OCI-LY7 (cell line): ENCODE data around the gene CD248. TPM values are rescaled to one million over a fixed set of nuclear protein-coding genes. Genes with fewer than 3 reads are reported as not detected.

Experiments used
- BruUV-seq: library from RNA; stranded (reverse); fragments of 400-500 nt; replicated peaks from 2 replicates; lab custom pipeline; 2021; lab: Mats Ljungman, UMichigan
- CTCF ChIA-PET: fragments of 300-600 bp; sonication (Branson Sonifier 250); formaldehyde crosslinking; loops from one replicate; lab custom pipeline; 2022; ENCODE audit warnings: antibody characterized with exemption; ENCODE audit not compliant: unreplicated experiment; lab: Charles Lee
- POLR2A ChIA-PET: fragments of 300-600 bp; sonication (Branson Sonifier 250); formaldehyde crosslinking; loops from one replicate; lab custom pipeline; 2022; ENCODE audit warnings: antibody characterized with exemption; lab: Charles Lee
- DNase-seq: peaks from one replicate; pipeline ENCODE4 v3.0.0-alpha.2; 2015; ENCODE audit warnings: low spot score
- H2AFZ ChIP-seq: fragments of 200-600 bp; sonication (generic), shearing (Covaris generic); 2 replicates; pipeline ENCODE4 v1.6.1; 2014; ENCODE audit warnings: mild to moderate bottlenecking, antibody characterized with exemption, low read length, moderate library complexity
- H3K27ac ChIP-seq: fragments of 200-600 bp; sonication (generic); 2 replicates; pipeline ENCODE4 v1.5.1; 2014; ENCODE audit warnings: mixed run types, low read depth, mild to moderate bottlenecking, moderate library complexity, low read length, inconsistent platforms; ENCODE audit not compliant: poor library complexity, severe bottlenecking
- H3K36me3 ChIP-seq: fragments of 200-600 bp; sonication (generic); 2 replicates; pipeline ENCODE4 v1.6.1; 2014; ENCODE audit warnings: mild to moderate bottlenecking, antibody characterized with exemption, low read length, moderate library complexity, mixed read lengths; ENCODE audit not compliant: insufficient read depth
- H3K4me1 ChIP-seq: fragments of 200-600 bp; sonication (generic); 2 replicates; pipeline ENCODE4 v1.5.1; 2014; ENCODE audit warnings: mild to moderate bottlenecking, low read length; ENCODE audit not compliant: insufficient read depth, poor library complexity, severe bottlenecking
- H3K4me2 ChIP-seq: fragments of 200-600 bp; sonication (generic); 2 replicates; pipeline ENCODE4 v1.6.1; 2014; ENCODE audit warnings: mild to moderate bottlenecking, low read length
- H3K4me3 ChIP-seq: fragments of 200-600 bp; sonication (generic); 2 replicates; pipeline ENCODE4 v1.5.1; 2014; ENCODE audit warnings: mild to moderate bottlenecking, low read depth, low read length; ENCODE audit not compliant: poor library complexity, severe bottlenecking
- H3K79me2 ChIP-seq: fragments of 200-600 bp; sonication (generic); 2 replicates; pipeline ENCODE4 v1.6.1; 2016; ENCODE audit warnings: low read depth, mild to moderate bottlenecking, low read length, moderate library complexity, mixed read lengths; ENCODE audit not compliant: insufficient read depth
- H3K9me2 ChIP-seq: fragments of 200-600 bp; sonication (generic); 2 replicates; pipeline ENCODE4 v1.6.1; 2016; ENCODE audit warnings: mild to moderate bottlenecking, low read length, mixed read lengths; ENCODE audit not compliant: insufficient read depth
- H3K9me3 ChIP-seq: fragments of 200-600 bp; sonication (generic); 2 replicates; pipeline ENCODE4 v1.6.1; 2014; ENCODE audit warnings: mild to moderate bottlenecking, mixed run types, low read length, mixed read lengths
- H4K20me1 ChIP-seq: fragments of 200-600 bp; sonication (generic); 2 replicates; pipeline ENCODE4 v1.6.1; 2014; ENCODE audit warnings: mild to moderate bottlenecking, antibody characterized with exemption, low read length, moderate library complexity, mixed read lengths; ENCODE audit not compliant: insufficient read depth
- EZH2phosphoT487 ChIP-seq: fragments of 200-600 bp; sonication (generic); IDR thresholded peaks from 2 replicates; pipeline ENCODE4 v1.6.1; 2018; ENCODE audit warnings: low read depth, borderline replicate concordance, mild to moderate bottlenecking, mixed run types, antibody characterized with exemption, low read length, moderate library complexity, mixed read lengths
- intact Hi-C: fragments of 100-400 bp; cut with micrococcal nuclease; formaldehyde crosslinking; loops from one replicate; pipeline ENCODE4 v1.10.0; 2022; ENCODE audit not compliant: unreplicated experiment
- total RNA-seq, 2 experiments: library from RNA; depleted of rRNA in 1 of 2; stranded (reverse); fragments of >200 nt in 1 of 2; shearing (Covaris generic) in 1 of 2; gene quantifications; 2 replicates each; pipeline ENCODE4 v1.2.3, GENCODE V29; 2014 to 2022
- TF ChIP-seq, protein P1 (sequence below): fragments of 200-600 bp; sonication (generic); conservative IDR thresholded peaks from 2 replicates; pipeline ENCODE4 v1.5.1; 2014; ENCODE audit warnings: mild to moderate bottlenecking, antibody characterized with exemption, low read length, moderate library complexity, mixed read lengths

Gene CD248
- total RNA-seq, 2 experiments from 2014 or later = 0.46 TPM; not detected in 1

DNA sequence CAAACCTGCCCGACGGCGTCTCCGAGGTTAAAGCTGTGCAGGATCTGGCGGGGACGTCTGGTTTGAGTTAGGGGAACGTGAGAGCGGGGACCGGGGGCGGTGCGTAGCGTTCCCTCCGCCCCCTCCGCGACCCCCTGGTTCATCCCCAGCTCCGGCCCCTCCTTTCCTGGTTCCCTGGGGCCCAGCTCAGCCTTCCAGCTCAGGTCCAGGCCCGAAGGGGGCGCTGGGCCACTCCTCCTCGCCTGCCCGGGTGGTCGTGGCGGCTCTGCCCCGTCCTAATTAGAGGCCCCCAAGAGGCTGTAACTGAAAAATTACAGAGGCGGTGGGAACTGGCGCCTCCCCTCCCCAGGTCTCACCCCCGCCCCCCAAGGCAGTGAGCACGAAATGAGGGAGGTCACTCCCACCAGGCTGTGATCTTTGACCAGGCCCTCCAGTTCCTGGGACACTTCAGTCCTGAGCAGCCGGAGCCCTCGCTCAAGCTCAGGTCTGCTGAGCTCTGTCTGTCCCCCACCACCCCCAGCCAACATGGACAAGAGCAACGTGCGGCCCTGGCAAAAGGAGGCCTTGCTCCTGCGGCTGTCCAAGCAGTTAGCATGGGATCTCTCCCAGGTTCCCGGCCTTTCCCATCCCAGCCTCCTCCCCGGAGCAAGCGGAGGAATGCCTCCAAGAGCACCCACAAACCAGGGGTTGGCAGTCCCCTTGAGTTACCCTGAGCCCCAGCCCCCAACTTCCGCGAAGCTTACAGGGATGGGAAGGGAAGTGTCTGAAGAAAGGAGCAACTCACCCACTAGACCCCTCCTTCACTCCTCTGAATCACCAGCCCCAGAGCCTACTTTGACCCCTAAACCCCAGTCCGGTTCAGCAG is 3.3 kb downstream of the CD248 start:
- H3K36me3 ChIP-seq = no peaks in the 10 kb centered on the region
- no peak for DNase-seq
- no peaks in the 10 kb centered on the region for H3K9me3 ChIP-seq
- peak overlapping the region; percentile 21 for H3K27ac ChIP-seq
- H4K20me1 ChIP-seq = no peaks in the 10 kb centered on the region
- CTCF ChIA-PET = interaction anchor here (1.0 to 2.5 kb wide), 3 partner anchors 15 to 73 kb away, joined by 3 to 7 read pairs (median 4); partner anchors contain the start of gene RIN1
- POLR2A ChIA-PET = interaction anchor here (0.6 to 3.6 kb wide), 11 partner anchors 9 to 78 kb away, joined by 3 to 13 read pairs (median 6); partner anchors contain the start of genes BRMS1 and YIF1A
- peak overlapping the region; percentile 18; the same call in 1 of the 2 replicates for H2AFZ ChIP-seq
- TF ChIP-seq, protein P1, sequence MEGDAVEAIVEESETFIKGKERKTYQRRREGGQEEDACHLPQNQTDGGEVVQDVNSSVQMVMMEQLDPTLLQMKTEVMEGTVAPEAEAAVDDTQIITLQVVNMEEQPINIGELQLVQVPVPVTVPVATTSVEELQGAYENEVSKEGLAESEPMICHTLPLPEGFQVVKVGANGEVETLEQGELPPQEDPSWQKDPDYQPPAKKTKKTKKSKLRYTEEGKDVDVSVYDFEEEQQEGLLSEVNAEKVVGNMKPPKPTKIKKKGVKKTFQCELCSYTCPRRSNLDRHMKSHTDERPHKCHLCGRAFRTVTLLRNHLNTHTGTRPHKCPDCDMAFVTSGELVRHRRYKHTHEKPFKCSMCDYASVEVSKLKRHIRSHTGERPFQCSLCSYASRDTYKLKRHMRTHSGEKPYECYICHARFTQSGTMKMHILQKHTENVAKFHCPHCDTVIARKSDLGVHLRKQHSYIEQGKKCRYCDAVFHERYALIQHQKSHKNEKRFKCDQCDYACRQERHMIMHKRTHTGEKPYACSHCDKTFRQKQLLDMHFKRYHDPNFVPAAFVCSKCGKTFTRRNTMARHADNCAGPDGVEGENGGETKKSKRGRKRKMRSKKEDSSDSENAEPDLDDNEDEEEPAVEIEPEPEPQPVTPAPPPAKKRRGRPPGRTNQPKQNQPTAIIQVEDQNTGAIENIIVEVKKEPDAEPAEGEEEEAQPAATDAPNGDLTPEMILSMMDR = peak; percentile 49
- TF ChIP-seq EZH2phosphoT487 = no peak
- intact Hi-C loops = loop anchor here (5.0 kb wide), 1 partner anchor 34 kb away; the partner anchor contains the start of genes B4GAT1 and BRMS1
- no TSS peak for BruUV-seq
- peak overlapping the region; percentile 70 for H3K4me3 ChIP-seq
- H3K9me2 ChIP-seq = no peaks in the 10 kb centered on the region
- peaks cover 33% of the 10 kb centered on the region for H3K4me1 ChIP-seq
- H3K4me2 ChIP-seq = peak overlapping the region; percentile 74
- H3K79me2 ChIP-seq = no peaks in the 10 kb centered on the region

GRCh38 chr11:66312549-66313320 is 4.1 kb downstream of the CD248 start:
- Histone ChIP-seq H3K79me2 (no peaks in the 10 kb centered on the region), H3K4me1 (peaks cover 25% of the 10 kb centered on the region), H3K4me2 (peak overlapping the region; percentile 89), H4K20me1 (no peaks in the 10 kb centered on the region), H3K4me3 (peak overlapping the region; percentile 70), H3K9me3 (no peaks in the 10 kb centered on the region), H3K36me3 (no peaks in the 10 kb centered on the region), H3K27ac (peak overlapping the region; percentile 72), H3K9me2 (no peaks in the 10 kb centered on the region), H2AFZ (peak overlapping the region; percentile 70)
- intact Hi-C loops = loop anchor here (1.0 to 5.0 kb wide), 3 partner anchors 16 to 59 kb away; partner anchors contain the start of genes B4GAT1, BRMS1 and SLC29A2
- ChIA-PET CTCF (interaction anchor here (0.6 to 2.5 kb wide), 9 partner anchors 9 to 73 kb away, joined by 3 to 7 read pairs (median 3); partner anchors contain the start of genes RIN1 and YIF1A), POLR2A (interaction anchor here (0.6 to 3.6 kb wide), 16 partner anchors 9 to 1070 kb away, joined by 3 to 13 read pairs (median 4); partner anchors contain the start of genes BRMS1 and YIF1A)
- no peak for TF ChIP-seq EZH2phosphoT487
- TF ChIP-seq, protein P1 = no peak
- no TSS peak for BruUV-seq
- peak; percentile 99 for DNase-seq
